Measurements from ENCODE around the gene SPTBN5.

SPTBN5 gene

GRCh38 chr15:41894251-41894790 lies 468 bp upstream of the SPTBN5 start:
- peak overlapping the region in 1 of 2 experiments; percentile 92 for H3K4ac ChIP-seq (ENCODE audit: low read depth in 1 of 2, low read length in 2 of 2)
- H2AK5ac ChIP-seq (ENCODE audit: low read length, severe bottlenecking): peak overlapping the region; percentile 40
- H3K9ac ChIP-seq (ENCODE audit: low read length): peak overlapping the region; percentile 64
- peak overlapping the region; percentile 50 for H3K4me2 ChIP-seq (ENCODE audit: low read length, poor library complexity, severe bottlenecking)
- peak overlapping the region; percentile 56 for H2BK120ac ChIP-seq (ENCODE audit: low read depth, low read length)
- no peak for DNase-seq
- peak overlapping the region; percentile 79 for H4K91ac ChIP-seq (ENCODE audit: low read length)
- peak overlapping the region; percentile 82 for H2BK15ac ChIP-seq (ENCODE audit: low read depth, poor library complexity, severe bottlenecking)
- peaks cover 47% of the 10 kb centered on the region for H3K4me1 ChIP-seq (ENCODE audit: control insufficient read depth, insufficient read depth, low read depth, low read length)
- H4K8ac ChIP-seq (ENCODE audit: low read length): peak overlapping the region; percentile 83
- H2BK12ac ChIP-seq (ENCODE audit: low read length in 2 of 2): peak overlapping the region in 1 of 2 experiments; percentile 23
- H3K9me3 ChIP-seq (ENCODE audit: control insufficient read depth, low read length): no peaks in the 10 kb centered on the region
- peaks cover 5% of the 10 kb centered on the region for H3K79me1 ChIP-seq (replicated peaks; ENCODE audit: low read length, poor library complexity, severe bottlenecking)
- peak overlapping the region; percentile 73 to 91 for H3K18ac ChIP-seq (ENCODE audit: low read depth in 1 of 2, low read length in 2 of 2)
- H3K4me3 ChIP-seq (ENCODE audit: insufficient read depth in 1 of 2, low read depth in 1 of 2, low read length in 2 of 2): peak overlapping the region in 1 of 2 experiments; percentile 64
- H2BK5ac ChIP-seq (ENCODE audit: low read depth, low read length, poor library complexity, severe bottlenecking): no peak overlapping the region
- peak overlapping the region; percentile 91 for H3K27ac ChIP-seq (ENCODE audit: low read length, poor library complexity, severe bottlenecking)
- H3K23ac ChIP-seq (ENCODE audit: low read length in 2 of 2): peak overlapping the region in 1 of 2 experiments; percentile 19
- H3K27me3 ChIP-seq (ENCODE audit: control insufficient read depth in 1 of 2, insufficient read depth in 1 of 2, low read length in 2 of 2): peaks cover 0 to 25% of the 10 kb centered on the region in 2 experiments
- 88% methylated on average over 17 of the region's 17 CpGs for WGBS
- peak overlapping the region; percentile 30 for H2AFZ ChIP-seq (ENCODE audit: low read depth, low read length)
- H3K14ac ChIP-seq (ENCODE audit: low read length in 2 of 2): peak overlapping the region in 1 of 2 experiments; percentile 22
- peaks cover 15 to 33% of the 10 kb centered on the region in 2 experiments for H3K36me3 ChIP-seq (ENCODE audit: control insufficient read depth in 1 of 2, insufficient read depth in 2 of 2, low read depth in 1 of 2, low read length in 2 of 2)

DNA sequence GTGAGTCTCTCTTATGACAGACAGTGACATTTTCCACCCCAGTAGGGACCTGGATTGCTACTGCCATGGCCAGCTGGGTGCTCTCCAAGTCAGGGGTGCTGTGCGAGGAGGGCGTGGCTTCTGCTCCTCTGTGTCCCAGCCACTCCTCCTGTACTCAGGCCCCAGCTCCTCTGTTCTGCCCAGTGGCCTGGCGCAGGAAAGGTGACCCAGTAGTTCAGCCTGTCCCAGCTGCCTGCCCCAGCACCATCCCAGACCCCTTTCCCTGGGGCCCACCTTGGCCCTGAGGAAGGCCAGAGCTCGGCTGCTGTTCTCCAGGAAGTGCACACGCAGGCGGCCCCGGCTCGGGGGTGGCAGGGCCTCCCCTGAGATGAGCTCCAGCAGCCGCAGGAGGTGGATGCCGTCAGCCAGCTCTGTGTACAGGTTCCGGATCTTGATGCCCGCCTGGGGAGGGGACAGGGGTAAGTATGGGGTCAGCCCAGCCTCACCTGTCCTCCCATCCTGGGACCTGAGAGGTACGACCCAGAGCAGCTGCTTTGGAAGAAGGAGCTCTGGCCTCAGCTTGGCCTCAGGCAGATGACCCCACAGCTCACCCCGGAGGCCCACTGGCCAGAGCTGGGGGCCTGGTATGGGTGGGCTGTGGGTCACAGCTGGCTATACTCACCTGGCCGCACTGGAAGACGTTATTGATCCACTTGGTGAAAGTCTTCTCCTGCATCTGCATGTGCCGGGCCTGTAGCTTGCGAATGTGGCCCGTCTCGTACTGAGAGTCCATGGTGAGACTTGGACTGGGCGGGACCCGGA lies 1.0 kb downstream of the SPTBN5 start:
- no peak overlapping the region for H2BK5ac ChIP-seq (ENCODE audit: low read depth, low read length, poor library complexity, severe bottlenecking)
- H3K9me3 ChIP-seq (ENCODE audit: control insufficient read depth, low read length): no peaks in the 10 kb centered on the region
- H3K4ac ChIP-seq (ENCODE audit: low read depth in 1 of 2, low read length in 2 of 2): no peak overlapping the region
- H3K27me3 ChIP-seq (ENCODE audit: control insufficient read depth in 1 of 2, insufficient read depth in 1 of 2, low read length in 2 of 2): peaks cover 0 to 25% of the 10 kb centered on the region in 2 experiments
- no peak overlapping the region for H4K8ac ChIP-seq (ENCODE audit: low read length)
- H4K91ac ChIP-seq (ENCODE audit: low read length): no peak overlapping the region
- 90% methylated on average over 22 of the region's 22 CpGs for whole genome bisulfite sequencing
- H3K18ac ChIP-seq (ENCODE audit: low read depth in 1 of 2, low read length in 2 of 2): no peak overlapping the region
- no peak overlapping the region for H3K9ac ChIP-seq (ENCODE audit: low read length)
- H3K14ac ChIP-seq (ENCODE audit: low read length in 2 of 2): no peak overlapping the region
- H3K27ac ChIP-seq (ENCODE audit: low read length, poor library complexity, severe bottlenecking): peak overlapping the region; percentile 36
- peaks cover 47% of the 10 kb centered on the region for H3K4me1 ChIP-seq (ENCODE audit: control insufficient read depth, insufficient read depth, low read depth, low read length)
- H2AFZ ChIP-seq (ENCODE audit: low read depth, low read length): no peak overlapping the region
- H2BK15ac ChIP-seq (ENCODE audit: low read depth, poor library complexity, severe bottlenecking): no peak overlapping the region
- H3K36me3 ChIP-seq (ENCODE audit: control insufficient read depth in 1 of 2, insufficient read depth in 2 of 2, low read depth in 1 of 2, low read length in 2 of 2): peaks cover 3 to 28% of the 10 kb centered on the region in 2 experiments
- no peaks in the 10 kb centered on the region for H3K79me1 ChIP-seq (replicated peaks; ENCODE audit: low read length, poor library complexity, severe bottlenecking)
- no peak overlapping the region for H3K4me2 ChIP-seq (ENCODE audit: low read length, poor library complexity, severe bottlenecking)
- no peak overlapping the region for H2BK120ac ChIP-seq (ENCODE audit: low read depth, low read length)
- H3K23ac ChIP-seq (ENCODE audit: low read length in 2 of 2): no peak overlapping the region
- H3K4me3 ChIP-seq (ENCODE audit: insufficient read depth in 1 of 2, low read depth in 1 of 2, low read length in 2 of 2): no peak overlapping the region
- no peak for DNase-seq
- no peak overlapping the region for H2BK12ac ChIP-seq (ENCODE audit: low read length in 2 of 2)
- H2AK5ac ChIP-seq (ENCODE audit: low read length, severe bottlenecking): no peak overlapping the region

- H2BK12ac ChIP-seq (ENCODE audit: low read length in 2 of 2): no peak overlapping the region
- peaks cover 0 to 28% of the 10 kb centered on the region in 2 experiments for H3K36me3 ChIP-seq (ENCODE audit: control insufficient read depth in 1 of 2, insufficient read depth in 2 of 2, low read depth in 1 of 2, low read length in 2 of 2)
- H3K79me1 ChIP-seq (replicated peaks; ENCODE audit: low read length, poor library complexity, severe bottlenecking): no peaks in the 10 kb centered on the region
- H3K27me3 ChIP-seq (ENCODE audit: control insufficient read depth in 1 of 2, insufficient read depth in 1 of 2, low read length in 2 of 2): peaks cover 0 to 30% of the 10 kb centered on the region in 2 experiments
- no peak overlapping the region for H3K9ac ChIP-seq (ENCODE audit: low read length)
- no peak overlapping the region for H2BK5ac ChIP-seq (ENCODE audit: low read depth, low read length, poor library complexity, severe bottlenecking)
- H3K27ac ChIP-seq (ENCODE audit: low read length, poor library complexity, severe bottlenecking): no peak overlapping the region
- H2BK15ac ChIP-seq (ENCODE audit: low read depth, poor library complexity, severe bottlenecking): no peak overlapping the region
- no peak overlapping the region for H4K8ac ChIP-seq (ENCODE audit: low read length)
- H4K91ac ChIP-seq (ENCODE audit: low read length): no peak overlapping the region
- no peak overlapping the region for H3K4ac ChIP-seq (ENCODE audit: low read depth in 1 of 2, low read length in 2 of 2)
- H3K23ac ChIP-seq (ENCODE audit: low read length in 2 of 2): no peak overlapping the region
- no peak overlapping the region for H3K4me3 ChIP-seq (ENCODE audit: insufficient read depth in 1 of 2, low read depth in 1 of 2, low read length in 2 of 2)
- no peak overlapping the region for H2AFZ ChIP-seq (ENCODE audit: low read depth, low read length)
- peak overlapping the region; percentile 17 for H2AK5ac ChIP-seq (ENCODE audit: low read length, severe bottlenecking)
- no peak overlapping the region for H3K18ac ChIP-seq (ENCODE audit: low read depth in 1 of 2, low read length in 2 of 2)
- no peak for DNase-seq
- H3K4me1 ChIP-seq (ENCODE audit: control insufficient read depth, insufficient read depth, low read depth, low read length): peaks cover 44% of the 10 kb centered on the region
- H3K14ac ChIP-seq (ENCODE audit: low read length in 2 of 2): no peak overlapping the region
- WGBS: 87% methylated on average over 3 of the region's 3 CpGs
- no peak overlapping the region for H3K4me2 ChIP-seq (ENCODE audit: low read length, poor library complexity, severe bottlenecking)
- no peak overlapping the region for H2BK120ac ChIP-seq (ENCODE audit: low read depth, low read length)
- no peaks in the 10 kb centered on the region for H3K9me3 ChIP-seq (ENCODE audit: control insufficient read depth, low read length)
Measured at GRCh38 chr15:41891946-41892345, 1.9 kb downstream of the SPTBN5 start.

GRCh38 chr15:41891226-41891625 lies 2.6 kb downstream of the SPTBN5 start:
- WGBS: 91% methylated on average over 6 of the region's 6 CpGs
- Histone ChIP-seq H3K9ac (ENCODE audit: low read length) (no peak overlapping the region), H2AFZ (ENCODE audit: low read depth, low read length) (no peak overlapping the region), H3K4me1 (ENCODE audit: control insufficient read depth, insufficient read depth, low read depth, low read length) (peaks cover 44% of the 10 kb centered on the region), H3K79me1 (replicated peaks; ENCODE audit: low read length, poor library complexity, severe bottlenecking) (no peaks in the 10 kb centered on the region), H2BK120ac (ENCODE audit: low read depth, low read length) (no peak overlapping the region), H3K36me3 (ENCODE audit: control insufficient read depth in 1 of 2, insufficient read depth in 2 of 2, low read depth in 1 of 2, low read length in 2 of 2) (peaks cover 0 to 27% of the 10 kb centered on the region in 2 experiments), H4K8ac (ENCODE audit: low read length) (no peak overlapping the region), H3K23ac (ENCODE audit: low read length in 2 of 2) (no peak overlapping the region), H3K9me3 (ENCODE audit: control insufficient read depth, low read length) (no peaks in the 10 kb centered on the region), H3K27ac (ENCODE audit: low read length, poor library complexity, severe bottlenecking) (no peak overlapping the region), H2BK12ac (ENCODE audit: low read length in 2 of 2) (no peak overlapping the region), H3K27me3 (ENCODE audit: control insufficient read depth in 1 of 2, insufficient read depth in 1 of 2, low read length in 2 of 2) (peaks cover 0 to 30% of the 10 kb centered on the region in 2 experiments), H2AK5ac (ENCODE audit: low read length, severe bottlenecking) (no peak overlapping the region), H3K4me2 (ENCODE audit: low read length, poor library complexity, severe bottlenecking) (no peak overlapping the region), H2BK15ac (ENCODE audit: low read depth, poor library complexity, severe bottlenecking) (no peak overlapping the region), H3K4ac (ENCODE audit: low read depth in 1 of 2, low read length in 2 of 2) (no peak overlapping the region), H3K4me3 (ENCODE audit: insufficient read depth in 1 of 2, low read depth in 1 of 2, low read length in 2 of 2) (no peak overlapping the region), H4K91ac (ENCODE audit: low read length) (no peak overlapping the region), H3K18ac (ENCODE audit: low read depth in 1 of 2, low read length in 2 of 2) (no peak overlapping the region), H3K14ac (ENCODE audit: low read length in 2 of 2) (no peak overlapping the region), H2BK5ac (ENCODE audit: low read depth, low read length, poor library complexity, severe bottlenecking) (no peak overlapping the region)
- no peak for DNase-seq
